Measurements from ENCODE around the gene H1-8.

H1-8 gene

DNA sequence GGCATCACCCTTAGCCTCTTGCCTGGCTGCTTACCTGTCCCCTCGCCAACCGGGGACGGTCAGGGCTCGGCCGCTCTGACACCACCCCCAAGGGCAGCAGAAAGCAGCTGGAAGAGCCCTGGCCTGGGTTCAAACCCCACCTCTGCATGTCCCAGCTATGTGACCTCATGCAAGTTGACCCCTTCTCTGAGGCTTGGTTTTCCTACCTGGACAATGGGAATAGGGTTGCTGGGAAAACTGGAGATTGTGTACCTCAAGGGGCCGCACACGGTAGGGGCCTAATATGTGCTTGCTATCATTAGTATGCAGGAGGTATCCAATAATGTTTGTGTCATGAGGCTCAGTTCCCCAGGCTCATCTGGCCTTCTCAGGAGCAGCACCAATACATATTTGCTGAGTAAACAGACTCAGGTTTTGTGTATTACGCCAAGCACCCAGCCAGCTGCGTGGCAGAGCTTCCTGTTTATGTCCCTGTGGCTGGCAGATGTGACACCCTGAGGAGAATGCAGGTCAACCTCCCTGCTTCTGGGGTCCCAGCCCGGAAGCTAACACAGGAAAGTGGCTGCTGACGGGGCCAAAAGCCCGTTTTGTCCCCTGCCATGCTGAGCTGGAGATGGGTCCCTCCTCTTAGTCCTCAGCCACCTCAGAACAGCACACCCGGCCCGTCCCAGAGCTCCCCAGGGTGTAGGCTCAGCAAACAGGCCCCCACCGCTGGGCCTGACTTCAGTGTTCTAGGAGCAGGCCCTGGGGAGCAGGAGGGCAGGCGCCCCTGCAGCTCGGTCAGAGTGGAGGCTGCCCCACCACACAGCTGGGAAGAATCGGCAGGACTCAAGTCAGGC lies 33.8 kb downstream of the H1-8 start:
- TF ChIP-seq, protein P1, sequence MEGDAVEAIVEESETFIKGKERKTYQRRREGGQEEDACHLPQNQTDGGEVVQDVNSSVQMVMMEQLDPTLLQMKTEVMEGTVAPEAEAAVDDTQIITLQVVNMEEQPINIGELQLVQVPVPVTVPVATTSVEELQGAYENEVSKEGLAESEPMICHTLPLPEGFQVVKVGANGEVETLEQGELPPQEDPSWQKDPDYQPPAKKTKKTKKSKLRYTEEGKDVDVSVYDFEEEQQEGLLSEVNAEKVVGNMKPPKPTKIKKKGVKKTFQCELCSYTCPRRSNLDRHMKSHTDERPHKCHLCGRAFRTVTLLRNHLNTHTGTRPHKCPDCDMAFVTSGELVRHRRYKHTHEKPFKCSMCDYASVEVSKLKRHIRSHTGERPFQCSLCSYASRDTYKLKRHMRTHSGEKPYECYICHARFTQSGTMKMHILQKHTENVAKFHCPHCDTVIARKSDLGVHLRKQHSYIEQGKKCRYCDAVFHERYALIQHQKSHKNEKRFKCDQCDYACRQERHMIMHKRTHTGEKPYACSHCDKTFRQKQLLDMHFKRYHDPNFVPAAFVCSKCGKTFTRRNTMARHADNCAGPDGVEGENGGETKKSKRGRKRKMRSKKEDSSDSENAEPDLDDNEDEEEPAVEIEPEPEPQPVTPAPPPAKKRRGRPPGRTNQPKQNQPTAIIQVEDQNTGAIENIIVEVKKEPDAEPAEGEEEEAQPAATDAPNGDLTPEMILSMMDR (IDR thresholded peaks at IDR 0.05; ENCODE audit: low read depth, low read length) = no peak
- H3K4me3 ChIP-seq (ENCODE audit: low read depth, low read length) = no peak overlapping the region

DNA sequence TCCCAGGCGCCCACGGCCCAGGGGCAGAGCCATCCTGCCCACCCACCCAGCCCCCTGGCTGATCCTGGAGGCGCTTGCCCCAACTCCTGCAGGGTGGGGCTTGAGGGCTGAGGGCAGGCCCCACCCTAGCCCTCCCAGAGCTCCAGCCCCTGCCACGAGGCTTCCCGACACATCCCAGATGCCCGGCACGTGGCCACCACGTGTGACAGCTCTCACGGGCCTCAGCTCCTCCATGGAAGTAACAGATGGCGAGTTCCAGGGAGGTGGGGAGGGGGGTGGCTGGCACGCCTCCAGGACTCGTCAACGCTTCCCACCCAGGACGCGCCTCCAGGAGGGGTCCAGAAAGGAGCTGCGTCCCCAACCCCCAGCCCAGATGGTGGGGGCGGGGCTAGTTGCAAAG lies 34.4 kb downstream of the H1-8 start:
- H3K4me3 ChIP-seq (ENCODE audit: low read depth, low read length) = no peak overlapping the region
- TF ChIP-seq, protein P1 (IDR thresholded peaks at IDR 0.05; ENCODE audit: low read depth, low read length) = no peak

DNA sequence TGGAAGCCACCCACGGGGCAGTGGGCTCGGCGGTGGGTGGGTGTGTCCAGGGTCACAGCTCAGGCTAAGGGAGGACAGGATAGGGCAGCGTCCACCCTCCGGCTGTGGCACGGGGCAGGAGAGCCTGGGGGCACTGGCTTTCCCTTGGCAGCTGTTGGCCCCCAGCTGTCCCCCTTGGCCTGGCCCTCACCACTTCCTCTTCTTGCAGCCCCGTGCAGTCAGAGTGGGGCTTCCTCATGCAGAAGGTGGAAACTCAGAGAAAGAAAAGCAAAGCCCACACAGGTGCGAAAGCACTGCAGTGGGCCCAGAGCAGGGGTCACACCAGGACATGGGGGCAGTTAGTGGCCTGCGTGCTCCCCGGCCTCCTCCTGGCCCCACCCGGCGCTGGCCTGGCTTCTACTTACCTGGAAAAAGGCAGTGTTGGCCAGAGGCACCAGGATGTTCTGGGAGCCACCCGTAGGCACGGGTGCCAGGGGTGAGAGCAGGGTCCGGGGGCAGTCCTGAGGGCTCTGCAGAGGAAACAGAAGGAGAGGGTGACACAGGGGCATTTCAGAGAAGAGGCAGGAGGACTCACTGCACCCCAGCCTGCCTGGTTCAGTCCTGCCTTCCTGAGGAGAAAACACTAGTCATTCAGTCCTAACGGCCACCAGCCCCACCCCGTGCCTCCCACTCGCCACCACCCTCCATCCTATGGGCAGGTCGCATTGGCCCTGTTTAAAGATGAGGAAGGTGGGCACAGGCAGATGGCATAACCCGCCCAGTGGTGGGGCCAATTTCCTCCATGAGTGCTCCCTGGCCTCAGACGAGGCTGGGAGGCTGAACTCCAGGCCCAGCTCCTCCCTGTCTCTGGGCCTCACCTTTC lies 35.2 kb downstream of the H1-8 start:
- no peak overlapping the region for H3K4me3 ChIP-seq (ENCODE audit: low read depth, low read length)

DNA sequence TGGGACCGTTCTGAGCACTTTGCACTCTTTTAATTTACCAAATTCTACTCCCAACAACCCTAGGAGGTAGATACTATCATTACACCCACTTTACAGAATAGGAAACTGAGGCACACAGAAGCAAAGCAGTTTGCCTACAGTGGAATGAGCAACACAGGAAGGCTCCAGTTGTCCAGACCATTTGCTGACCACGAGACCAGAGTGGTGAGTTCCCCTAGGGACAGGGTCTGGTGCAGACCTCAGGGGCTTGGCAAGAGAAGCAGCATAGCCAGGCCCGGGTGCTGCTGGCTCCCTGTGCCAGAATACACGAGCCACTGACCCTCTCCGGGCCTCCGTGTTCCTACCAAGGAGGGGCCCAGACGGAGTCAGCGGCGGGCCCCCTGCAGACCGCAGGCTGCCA lies 37.0 kb downstream of the H1-8 start:
- H3K4me3 ChIP-seq (ENCODE audit: low read depth, low read length) = no peak overlapping the region
- TF ChIP-seq, protein P1 (IDR thresholded peaks at IDR 0.05; ENCODE audit: low read depth, low read length) = no peak

More for the DNA sequence above, 35.2 kb downstream of the H1-8 start:
- TF ChIP-seq, protein P1 (IDR thresholded peaks at IDR 0.05; ENCODE audit: low read depth, low read length) = no peak

DNA sequence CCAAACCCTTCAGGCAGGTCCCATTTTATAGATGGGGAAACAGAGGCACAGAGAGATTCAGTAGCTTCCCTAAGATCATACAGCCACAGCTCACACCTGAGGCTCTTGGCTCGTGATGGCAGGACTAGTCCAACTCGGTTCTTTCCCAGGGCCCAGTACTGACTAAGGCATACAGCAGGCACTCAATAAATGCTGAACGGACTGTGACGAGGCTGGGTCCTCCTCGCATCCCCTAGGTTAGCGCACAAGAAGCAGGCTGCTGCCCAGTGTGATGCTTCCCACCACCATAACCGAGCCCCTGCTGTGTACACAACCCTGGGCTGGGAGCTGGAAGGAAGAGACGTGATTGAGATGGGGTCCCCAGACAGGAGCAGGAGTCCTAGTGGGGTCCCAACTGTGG lies 38.6 kb downstream of the H1-8 start:
- H3K4me3 ChIP-seq (ENCODE audit: low read depth, low read length) = no peak overlapping the region
- TF ChIP-seq, protein P1 (IDR thresholded peaks at IDR 0.05; ENCODE audit: low read depth, low read length) = no peak

DNA sequence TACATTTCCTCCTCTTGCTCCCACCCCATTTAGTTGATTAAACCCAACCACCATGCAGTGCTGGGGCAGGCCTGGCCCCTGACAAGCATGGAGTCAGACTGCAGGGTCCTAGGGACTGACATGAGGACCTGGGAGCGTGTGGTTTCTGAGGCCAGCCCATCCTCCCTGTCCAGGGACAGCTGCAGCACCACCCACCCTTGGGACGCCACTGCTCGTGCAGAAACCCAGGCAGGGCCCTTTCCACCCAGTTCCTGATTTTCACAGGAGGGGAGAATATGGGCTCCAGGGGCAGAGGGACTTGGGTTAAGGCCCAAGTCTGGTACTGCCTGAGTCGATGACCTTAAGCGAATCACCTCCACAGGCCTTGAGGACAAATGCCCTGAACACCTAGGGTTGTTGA lies 39.8 kb downstream of the H1-8 start:
- H3K4me3 ChIP-seq (ENCODE audit: low read depth, low read length) = no peak overlapping the region
- TF ChIP-seq, protein P1 (IDR thresholded peaks at IDR 0.05; ENCODE audit: low read depth, low read length) = no peak

DNA sequence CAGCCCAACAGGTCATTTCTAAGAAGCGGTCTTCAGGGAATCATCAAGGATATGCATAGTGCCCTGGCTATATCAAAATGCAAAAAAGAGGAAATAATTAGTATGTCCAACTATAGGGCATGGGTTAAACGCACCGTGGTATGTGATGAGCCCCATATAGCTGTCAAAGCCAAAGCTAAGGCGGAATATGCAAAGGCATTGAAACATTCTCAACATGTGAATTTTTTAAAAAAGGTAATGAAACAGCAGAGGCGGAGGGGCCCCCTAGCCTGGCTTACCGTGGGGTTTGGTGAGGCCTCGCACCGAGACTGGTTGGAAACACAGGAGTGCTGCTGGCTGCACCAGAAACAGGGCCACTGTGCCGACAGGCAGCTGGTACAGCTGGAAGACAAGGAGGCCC lies 40.3 kb downstream of the H1-8 start:
- TF ChIP-seq, protein P1 (IDR thresholded peaks at IDR 0.05; ENCODE audit: low read depth, low read length) = no peak
- H3K4me3 ChIP-seq (ENCODE audit: low read depth, low read length) = no peak overlapping the region

Data from WI38 (cell line).